ENCODE measurements around the gene MANSC4.
A peak's percentile ranks its signal among the peaks of the same experiment; 100 is the strongest.

The MANSC4 gene

DNA sequence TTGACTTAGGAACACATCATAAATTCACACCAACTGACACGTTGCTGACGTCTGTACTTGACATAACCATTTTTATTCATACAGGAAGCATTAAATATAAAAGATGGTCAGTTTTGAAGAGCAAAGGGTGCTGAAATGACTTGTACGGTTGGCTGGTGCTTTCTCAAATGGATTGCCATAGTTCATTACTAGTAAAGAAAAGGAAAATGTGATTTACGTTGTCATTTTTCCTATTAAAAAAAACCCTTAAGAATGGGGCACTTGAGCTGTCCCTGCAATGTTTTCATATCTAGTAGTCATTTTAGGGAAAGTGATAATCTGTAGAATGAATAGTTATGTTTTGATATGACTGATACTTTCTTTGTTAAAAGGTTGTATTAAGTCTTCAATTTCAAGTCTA is 22.5 kb upstream of the MANSC4 start:
- no peak for DNase-seq (ENCODE audit: low read depth, low spot score)
- H3K27ac ChIP-seq, result no peak overlapping the region

DNA sequence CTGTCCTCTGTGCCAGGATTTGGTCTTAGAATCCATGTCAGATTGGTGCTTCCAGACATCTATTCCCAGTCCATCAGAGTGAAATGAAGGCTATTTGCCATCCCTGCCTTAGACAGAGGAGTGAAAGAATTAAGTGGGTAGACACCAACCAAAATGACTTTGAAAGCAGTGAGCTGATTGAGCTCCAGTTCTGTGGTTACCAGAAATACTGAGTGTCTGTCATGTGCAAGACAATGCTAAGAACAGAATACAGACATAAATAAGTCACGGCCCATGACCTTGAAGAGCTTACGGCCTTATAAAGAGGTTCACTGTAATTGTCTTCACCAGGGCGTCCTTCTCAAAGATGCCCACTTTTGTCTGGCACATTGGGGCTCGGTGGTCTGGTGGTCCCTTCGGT is 21.6 kb upstream of the MANSC4 start:
- H3K27ac ChIP-seq, result no peak overlapping the region
- no peak for DNase-seq (ENCODE audit: low read depth, low spot score)

DNA sequence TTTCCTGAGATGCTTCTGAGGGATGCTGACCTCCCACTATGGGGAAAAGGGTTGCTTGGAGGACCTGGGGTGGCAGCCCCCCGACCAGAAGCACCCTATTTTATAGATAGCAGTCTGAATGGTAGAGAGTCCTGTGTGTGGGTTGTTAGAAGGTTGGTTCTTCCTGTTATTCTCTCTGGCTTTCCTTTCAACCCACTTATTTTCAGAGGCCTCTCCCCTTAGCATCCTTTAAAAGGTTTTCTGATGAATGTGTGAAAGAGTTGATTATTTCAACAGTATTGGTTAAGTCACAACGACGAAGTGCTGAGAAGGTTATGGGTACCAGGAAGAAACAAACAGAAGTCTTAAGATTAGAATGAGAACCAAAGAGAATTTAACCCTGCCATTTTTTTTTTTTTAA is 20.8 kb upstream of the MANSC4 start:
- DNase-seq (ENCODE audit: low read depth, low spot score), result no peak
- no peak overlapping the region for H3K27ac ChIP-seq

DNA sequence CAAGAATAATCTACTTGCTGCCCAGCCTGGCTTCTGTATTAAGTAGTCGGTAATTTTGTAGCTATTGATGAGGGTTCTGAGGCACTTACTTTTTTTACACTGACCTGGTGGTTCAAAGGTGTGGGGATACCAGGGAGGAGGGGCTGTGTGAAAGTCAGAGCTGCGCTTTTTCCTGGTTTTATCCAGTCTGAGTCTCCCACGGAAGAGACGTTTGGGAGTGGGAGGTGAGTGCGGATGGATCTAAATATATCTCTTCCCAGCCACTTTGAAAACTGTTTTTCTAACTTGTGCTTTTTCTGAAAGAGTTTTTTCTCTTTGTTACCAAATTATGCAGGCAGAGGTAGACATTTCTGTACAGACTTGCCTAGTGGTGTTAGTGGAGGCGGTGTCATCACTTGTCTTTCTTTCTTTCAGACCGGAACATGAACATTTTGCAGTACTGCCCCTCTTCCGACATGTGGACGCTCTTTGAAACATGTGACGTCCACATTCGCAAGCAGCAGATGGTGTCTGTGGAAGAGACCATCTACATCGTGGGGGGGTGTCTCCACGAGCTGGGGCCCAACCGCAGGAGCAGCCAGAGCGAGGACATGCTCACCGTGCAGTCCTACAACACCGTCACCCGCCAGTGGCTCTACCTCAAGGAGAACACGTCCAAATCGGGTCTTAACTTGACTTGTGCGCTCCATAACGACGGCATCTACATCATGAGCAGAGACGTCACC is 17.4 kb upstream of the MANSC4 start:
- no peak overlapping the region for H3K27ac ChIP-seq
- DNase-seq (ENCODE audit: low read depth, low spot score), result no peak

DNA sequence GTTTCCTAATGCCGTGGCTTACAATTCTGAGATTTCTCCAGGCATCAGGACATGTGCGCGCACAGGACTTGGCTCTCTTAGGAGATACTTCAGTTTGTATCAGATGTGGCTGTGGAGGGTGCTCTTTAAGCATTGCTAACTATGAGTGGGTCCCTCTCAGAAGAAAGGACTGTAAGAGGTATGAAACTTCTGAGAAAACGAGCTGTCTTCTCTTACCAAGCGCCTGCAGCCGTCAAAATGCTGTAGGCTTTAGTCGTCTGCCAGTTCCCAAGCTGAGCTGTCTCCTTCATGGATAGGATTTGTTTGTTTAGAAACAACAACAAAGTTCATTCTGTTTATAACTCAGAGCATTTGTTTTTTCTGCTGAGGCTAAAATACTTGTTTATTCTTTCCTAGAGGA is 16.1 kb upstream of the MANSC4 start:
- no peak for DNase-seq (ENCODE audit: low read depth, low spot score)
- no peak overlapping the region for H3K27ac ChIP-seq

DNA sequence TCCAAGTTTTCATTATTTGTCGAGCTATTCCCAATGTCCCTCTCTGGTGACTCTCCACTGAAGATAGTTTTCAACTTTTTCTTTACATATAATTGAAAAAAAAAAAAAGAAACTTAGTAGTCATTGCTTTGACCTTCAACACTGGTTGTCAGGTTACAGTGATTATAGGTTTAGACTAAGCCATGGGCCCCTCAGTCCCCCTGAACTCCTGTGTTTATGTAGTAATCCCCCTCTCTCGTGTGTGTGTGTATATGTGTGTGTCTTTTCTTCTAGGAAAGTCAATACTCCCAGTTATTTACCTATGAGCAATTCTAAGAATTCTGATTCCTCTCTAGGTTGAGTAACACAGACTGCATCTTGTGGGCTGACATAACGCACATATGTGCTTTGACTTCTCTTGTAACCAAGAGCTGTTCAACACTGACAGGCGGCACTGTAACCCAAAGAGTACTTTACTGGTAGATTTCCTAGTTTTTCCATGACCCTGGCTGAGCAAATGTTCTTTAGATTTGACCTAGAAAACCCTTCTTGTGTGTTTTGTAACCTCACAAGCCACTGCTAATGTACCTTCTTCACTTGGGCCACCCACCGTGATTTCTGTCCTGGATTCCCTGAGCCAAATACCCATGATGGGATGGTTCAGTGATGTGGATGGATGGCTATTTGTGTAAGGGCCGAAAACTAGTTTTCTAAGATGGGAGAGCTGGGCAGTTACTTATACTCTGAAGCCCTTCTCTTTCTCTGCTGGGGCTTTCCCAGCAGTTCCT is 15.0 kb upstream of the MANSC4 start:
- H3K27ac ChIP-seq, result no peak overlapping the region
- no peak for DNase-seq (ENCODE audit: low read depth, low spot score)

DNA sequence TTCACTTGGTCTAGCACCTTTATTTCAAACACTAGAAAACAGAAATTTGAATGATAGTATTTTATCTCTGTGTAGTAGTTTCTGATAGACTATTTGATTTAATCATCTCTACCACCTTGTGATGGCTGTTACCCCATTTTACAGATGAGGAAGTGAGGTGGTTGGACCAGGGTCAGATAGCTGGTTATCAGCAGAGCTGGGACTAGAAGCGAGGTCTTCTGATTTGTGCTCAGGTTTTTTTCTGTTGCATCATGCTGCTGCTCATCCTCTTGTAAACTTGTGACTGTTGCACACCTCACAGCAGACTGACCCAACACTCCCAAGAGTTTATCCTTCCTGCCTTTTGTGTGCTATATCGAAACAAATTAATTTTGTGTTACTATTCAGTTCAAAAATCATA is 10.1 kb upstream of the MANSC4 start:
- peak overlapping the region; percentile 33 for H3K27ac ChIP-seq
- DNase-seq (ENCODE audit: low read depth, low spot score), result no peak

DNA sequence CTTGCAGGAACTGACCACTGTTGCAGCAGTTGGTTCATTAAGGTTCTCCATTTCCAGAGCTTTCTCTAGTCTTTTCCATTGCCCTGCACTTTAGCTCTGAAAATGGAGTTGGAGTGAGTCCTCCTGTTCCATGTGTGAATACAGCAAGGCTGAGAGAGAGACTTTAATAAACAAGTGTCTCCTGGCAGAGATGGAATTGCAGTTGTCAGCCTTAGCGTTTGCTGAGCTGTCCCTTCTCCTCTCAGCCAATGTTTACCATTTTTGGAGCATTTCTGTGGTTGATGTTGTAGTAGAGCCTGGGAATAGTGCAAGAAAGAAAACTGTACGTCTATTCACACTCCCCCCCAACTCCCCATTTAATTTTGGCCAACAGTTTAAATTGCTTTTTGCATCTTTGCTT is 7.5 kb upstream of the MANSC4 start:
- DNase-seq (ENCODE audit: low read depth, low spot score), result no peak
- H3K27ac ChIP-seq, result peak overlapping the region; percentile 87

DNA sequence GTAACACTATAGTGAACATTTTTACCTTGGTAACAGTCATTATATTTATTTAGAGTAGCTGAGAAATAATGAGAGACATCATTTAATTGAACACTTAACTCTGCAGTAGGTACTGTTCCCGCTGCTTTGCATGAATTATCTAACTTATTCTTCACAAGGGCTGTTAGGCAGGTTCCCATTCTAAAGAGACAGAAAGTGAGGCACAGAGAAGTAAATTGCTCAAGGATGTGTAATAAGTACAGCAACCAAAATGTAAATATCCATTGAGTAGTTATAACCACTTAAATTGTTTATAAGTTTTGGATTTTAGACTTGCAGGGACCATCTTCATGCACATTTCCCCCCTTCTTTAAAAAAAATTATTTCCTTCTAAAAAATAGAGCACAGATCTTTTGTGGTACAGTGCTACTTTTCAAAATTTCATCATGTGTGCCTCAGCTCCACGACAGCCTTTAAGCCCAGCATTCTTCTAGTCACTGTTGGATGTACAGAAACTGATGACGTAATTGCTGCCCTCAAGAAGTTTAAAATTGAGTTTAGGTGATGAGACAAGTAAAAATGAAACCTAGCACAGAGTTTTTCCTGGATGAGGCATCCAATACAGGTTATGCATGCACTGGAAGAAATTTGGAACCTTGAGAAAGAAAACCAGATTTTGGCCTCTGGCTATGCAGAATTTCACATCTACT is 6.0 kb upstream of the MANSC4 start:
- DNase-seq (ENCODE audit: low read depth, low spot score), result peak; percentile 67
- peak overlapping the region; percentile 87 for H3K27ac ChIP-seq

DNA sequence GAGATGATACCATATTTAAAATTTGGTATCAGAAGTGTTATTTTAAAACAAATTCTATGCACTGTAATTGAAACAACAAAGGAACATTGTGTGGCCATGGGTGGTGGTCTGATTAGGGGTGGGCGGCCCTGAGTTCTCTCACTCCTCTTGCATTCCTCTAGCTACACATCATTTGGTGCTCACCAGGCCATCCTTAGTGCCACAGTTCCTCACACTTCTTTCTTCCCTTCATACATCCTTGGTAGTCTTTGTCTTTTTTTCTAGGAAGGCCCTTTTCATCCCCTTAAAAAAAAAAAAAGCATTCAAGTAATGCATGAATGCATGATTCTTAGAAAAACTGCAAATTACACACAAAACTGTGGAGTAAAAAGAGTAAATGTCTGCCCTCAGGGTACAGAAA is 2.4 kb upstream of the MANSC4 start:
- H3K27ac ChIP-seq, result peak overlapping the region; percentile 85
- DNase-seq (ENCODE audit: low read depth, low spot score), result no peak

DNA sequence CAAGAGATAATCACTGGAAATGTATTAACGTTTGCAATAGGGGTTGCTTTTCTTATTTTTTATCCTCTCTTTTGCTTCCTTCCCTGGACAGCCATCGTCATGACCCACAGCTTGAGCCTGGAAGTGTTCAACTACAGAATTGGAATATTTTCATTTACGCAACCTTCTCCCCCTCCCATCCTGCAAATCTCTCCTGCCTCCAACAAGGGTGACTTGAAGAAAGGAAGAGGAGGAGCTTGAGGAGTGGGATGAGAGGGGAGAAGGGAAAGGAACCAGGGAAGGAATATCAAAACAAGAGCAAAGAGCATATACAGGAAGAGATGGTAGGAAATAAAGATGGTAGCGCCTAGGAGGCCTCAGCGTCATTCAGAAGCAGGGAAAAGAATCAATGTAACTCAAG is 1.6 kb upstream of the MANSC4 start:
- no peak for DNase-seq (ENCODE audit: low read depth, low spot score)
- H3K27ac ChIP-seq, result peak overlapping the region; percentile 85

DNA sequence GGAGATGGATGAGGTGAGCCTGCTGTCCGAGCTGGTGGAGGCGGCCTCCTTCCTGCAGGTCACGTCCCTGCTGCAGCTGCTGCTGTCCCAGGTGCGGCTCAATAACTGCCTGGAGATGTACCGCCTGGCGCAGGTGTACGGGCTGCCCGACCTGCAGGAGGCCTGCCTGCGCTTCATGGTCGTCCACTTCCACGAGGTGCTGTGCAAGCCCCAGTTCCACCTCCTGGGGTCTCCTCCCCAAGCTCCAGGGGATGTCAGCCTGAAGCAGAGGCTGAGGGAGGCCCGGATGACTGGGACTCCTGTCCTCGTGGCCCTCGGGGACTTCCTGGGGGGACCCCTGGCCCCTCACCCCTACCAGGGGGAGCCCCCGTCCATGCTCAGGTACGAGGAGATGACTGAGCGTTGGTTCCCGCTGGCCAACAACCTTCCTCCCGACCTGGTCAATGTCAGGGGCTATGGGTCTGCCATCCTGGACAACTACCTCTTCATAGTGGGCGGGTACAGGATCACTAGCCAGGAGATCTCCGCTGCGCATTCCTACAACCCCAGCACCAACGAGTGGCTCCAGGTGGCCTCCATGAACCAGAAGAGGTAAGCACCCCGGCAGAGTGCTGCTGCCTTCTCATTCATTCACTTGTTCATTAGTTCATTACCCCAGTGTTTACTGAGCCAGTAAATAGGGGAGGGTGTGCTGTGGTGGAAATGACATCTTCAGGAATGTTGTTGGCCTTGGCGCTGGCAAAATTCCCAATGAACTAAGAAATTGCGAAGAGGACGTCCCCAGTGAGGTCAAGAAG is 774 bp upstream of the MANSC4 start:
- DNase-seq (ENCODE audit: low read depth, low spot score), result no peak
- peak overlapping the region; percentile 85 for H3K27ac ChIP-seq

DNA sequence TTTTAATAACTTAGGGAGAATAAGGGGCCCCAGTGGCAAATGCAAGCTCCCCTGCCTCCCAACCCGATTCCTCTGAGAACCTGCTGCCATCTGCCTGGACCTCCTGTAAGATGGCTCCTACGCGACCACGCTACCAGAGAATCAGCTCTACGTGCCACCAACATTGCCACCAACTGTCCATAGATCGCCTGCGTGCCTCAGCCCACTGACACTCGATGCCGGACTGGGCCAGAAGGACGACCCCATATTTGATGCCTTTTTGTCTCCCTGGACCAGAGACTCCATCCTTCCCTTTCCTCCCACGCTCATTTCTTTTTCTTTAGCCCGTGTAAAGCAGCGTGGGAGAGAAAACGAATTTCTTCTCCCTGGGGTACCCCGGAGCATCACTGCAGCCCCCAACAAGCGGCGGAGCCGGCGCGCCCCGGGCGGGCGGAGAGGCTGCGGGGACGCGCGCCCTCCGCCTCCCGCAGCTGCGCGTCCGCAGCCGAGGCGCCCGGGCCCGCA is 568 bp downstream of the MANSC4 start:
- no peak for DNase-seq (ENCODE audit: low read depth, low spot score)
- peak overlapping the region; percentile 85 for H3K27ac ChIP-seq

DNA sequence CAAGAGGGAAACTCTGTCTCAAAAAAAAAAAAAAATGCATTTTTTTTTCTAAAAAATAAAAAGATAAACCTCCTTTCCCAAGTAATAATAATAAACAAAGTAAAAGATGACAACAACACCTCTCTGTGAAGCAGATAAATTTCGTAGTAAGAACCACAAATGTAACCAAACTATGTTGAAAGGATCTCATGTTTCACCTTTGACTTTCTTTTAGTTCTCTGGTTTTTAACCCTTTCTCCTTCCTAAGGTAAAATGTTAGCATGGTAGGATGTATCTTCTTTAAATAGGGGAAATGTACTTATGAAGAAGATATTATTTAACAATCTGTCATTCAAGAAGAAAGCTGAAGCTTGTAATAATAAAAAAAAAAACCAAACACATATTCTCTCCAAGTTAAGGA is 1.8 kb downstream of the MANSC4 start:
- no peak for DNase-seq (ENCODE audit: low read depth, low spot score)
- H3K27ac ChIP-seq, result no peak overlapping the region

DNA sequence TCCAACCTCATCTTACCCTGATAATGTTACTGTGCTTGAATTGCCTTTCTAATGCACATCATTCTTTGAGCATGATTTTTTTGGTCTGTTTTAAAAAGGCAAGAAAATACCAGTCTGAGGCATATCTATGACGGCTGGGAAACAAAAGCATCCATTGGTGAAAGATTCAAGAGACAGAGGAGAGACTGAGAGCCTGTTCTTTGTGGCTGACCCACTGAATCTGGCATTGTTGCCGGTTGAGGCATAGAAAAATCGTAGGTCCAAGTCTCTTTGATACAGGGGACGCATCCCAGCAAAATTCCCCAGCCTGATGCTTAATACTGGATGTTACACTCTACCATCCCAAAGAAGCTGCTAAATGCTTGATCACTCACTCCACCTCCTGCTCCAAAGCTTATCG is 2.9 kb downstream of the MANSC4 start:
- no peak overlapping the region for H3K27ac ChIP-seq
- no peak for DNase-seq (ENCODE audit: low read depth, low spot score)

DNA sequence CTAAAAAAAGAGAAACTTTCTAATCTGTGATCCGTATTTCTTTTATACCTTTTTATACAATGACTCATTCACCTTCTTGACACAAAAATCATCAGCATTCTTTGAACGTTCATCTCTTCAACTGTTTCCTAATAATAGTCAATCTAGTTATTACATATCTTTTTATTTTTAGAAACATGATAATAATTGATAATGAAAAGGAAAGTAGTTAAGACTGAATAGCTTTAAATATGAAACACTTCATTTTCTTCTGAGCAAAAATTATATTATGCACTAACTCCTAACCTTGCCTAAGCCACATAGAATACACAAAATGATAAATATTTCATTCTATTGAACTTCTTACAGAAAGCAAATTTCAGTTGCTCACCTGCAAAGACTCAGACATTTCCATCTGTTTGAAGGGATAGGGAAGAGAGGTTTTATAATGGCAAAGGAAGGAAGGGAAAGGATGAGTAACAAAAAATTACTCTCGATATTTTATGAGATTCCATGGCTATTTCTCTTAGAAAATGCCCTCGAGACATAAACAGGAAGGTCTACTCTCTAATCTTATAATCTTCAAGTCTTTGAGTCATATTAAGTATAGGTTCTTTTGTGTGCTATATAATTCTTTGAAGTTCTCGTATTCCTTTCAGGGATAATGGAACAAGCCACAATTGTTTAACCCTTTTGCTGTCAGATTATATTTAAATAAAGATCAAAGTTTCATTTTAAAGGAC is 7.5 kb downstream of the MANSC4 start:
- peak; percentile 40 for DNase-seq (ENCODE audit: low read depth, low spot score)

DNA sequence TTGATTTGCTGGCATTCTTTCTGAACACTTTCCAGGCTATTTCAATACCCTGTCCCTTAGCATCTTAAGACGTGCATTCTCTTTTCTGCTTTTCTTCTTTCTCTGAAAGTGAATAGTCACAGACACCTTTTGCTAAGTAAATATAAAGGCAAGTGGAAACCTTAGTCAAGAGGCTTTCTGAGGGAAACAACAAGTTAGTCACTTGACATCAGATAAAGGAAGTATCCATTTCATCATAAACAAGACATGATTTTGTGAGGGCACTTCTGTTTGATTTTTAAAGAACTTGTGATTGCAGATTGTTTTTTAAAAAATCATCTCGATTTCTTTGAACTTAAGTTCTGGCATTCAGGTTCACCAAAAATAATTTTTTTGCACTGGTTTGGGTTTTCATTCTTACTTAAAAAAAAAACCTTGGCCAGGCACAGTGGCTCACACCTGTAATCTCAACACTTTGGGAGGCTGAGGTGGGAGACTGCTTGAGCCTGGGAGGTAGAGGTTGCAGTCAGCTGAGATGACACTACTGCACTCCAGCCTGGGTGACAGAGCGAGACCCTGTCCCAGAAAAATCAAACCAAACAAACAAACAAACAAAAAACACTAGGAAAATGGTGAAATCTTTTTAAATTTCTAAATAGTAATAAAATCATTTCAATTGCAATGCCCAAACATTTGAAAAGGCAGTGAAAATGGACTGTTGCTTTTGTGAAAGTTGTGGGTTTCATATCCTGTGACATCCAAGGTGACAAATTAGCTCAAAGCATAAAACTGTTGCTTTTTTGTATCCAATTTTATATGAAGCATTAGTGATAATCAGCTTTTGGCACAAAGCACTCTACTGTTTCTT is 8.3 kb downstream of the MANSC4 start:
- H3K27ac ChIP-seq, result peak overlapping the region; percentile 48
- DNase-seq (ENCODE audit: low read depth, low spot score), result peak; percentile 20

More for the DNA sequence above, 7.5 kb downstream of the MANSC4 start:
- H3K27ac ChIP-seq, result peak overlapping the region; percentile 48

DNA sequence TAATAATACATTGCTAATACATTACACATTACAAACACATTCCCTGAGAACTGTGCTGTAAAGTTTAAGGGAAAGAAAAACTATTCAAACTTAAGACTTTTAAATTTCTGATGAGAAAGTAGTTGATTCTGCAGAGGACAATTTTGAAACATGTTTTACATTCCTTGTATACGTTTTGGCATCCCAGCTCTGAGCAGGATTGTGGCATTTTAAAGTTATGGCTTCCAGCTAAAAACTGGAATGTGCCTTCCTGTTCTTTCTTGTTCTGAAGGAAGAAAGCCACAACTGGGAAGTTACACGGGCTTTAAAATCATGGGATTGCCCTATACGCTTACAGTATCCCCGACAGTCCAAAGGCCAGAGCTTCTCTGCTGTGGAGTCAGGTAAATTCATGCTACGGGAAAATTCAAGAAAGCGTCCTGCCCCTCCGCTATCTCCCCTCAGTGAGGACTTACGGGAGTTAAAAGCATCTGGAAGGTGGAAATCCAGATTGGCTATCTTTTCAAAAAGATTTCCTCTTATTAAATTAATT is 10.8 kb downstream of the MANSC4 start:
- no peak for DNase-seq (ENCODE audit: low read depth, low spot score)
- H3K27ac ChIP-seq, result no peak overlapping the region

DNA sequence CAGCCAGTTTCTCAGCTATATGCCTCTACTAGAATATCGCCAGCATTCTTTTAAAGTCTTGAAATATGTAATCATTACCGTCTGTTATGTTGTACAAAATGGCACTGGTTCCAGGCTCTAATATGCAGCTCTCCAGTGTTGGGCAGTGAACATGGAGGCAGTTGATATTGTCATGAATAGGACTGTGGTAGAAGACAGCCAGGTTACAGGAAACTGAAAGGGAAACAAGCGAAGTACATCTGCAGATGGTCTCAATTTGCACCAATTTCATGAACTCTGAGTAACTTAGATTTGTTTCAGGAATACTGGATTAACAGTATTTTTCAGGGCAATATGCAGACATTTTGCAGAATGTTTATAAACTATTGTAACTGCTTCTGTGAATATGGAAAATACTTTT is 13.4 kb downstream of the MANSC4 start:
- no peak overlapping the region for H3K27ac ChIP-seq
- no peak for DNase-seq (ENCODE audit: low read depth, low spot score)
